AG04449 (cell line): ENCODE measurements around the gene CHI3L1.

ENCODE experiments used
- CTCF ChIA-PET: fragments of 350-600 bp; formaldehyde crosslinking; extraction: SDS; loops from one replicate; lab custom pipeline; 2021; ENCODE audit warnings: antibody characterized with exemption; lab: Yijun Ruan, JAX
- POLR2A ChIA-PET: fragments of 400-600, 350-600 bp; formaldehyde crosslinking; extraction: SDS; loops from one replicate; lab custom pipeline; 2020; ENCODE audit warnings: antibody characterized with exemption, inconsistent platforms; lab: Yijun Ruan, JAX
- DNase-seq: peaks from one replicate; pipeline ENCODE4 v3.0.0-alpha.2; 2010; ENCODE audit warnings: low read depth, low spot score
- H3K4me3 ChIP-seq: 2 replicates; pipeline ENCODE4 v1.5.1; 2011; ENCODE audit warnings: low read depth, mild to moderate bottlenecking, control low read depth, low read length
- TF ChIP-seq, protein P1 (sequence below): IDR thresholded peaks from one replicate; pipeline ENCODE4 v1.5.1; 2011; ENCODE audit warnings: mild to moderate bottlenecking, moderate library complexity, low read length, control low read depth, inconsistent platforms; ENCODE audit not compliant: insufficient read depth; ENCODE audit errors: missing control alignments

The CHI3L1 gene

DNA sequence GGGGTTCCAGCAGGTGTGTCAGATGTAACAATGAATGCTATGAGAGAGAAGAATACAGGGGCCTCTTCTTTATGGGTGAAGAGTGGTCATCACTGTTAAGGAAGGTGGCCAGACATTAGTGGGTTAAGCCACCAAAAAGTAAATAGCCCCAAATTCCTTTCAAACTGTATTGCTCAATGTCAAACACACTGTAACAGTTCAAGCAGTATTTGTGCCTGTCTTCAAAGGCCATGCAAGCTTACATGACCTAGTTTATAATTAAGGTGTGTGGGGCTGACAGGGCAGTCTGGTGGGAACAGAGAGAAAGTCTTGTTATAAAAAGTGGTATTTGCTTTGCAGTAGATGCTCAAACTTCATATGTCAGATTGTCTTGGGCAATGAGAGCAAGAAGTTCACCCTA, 24.5 kb upstream of the CHI3L1 start:
- TF ChIP-seq, protein P1, sequence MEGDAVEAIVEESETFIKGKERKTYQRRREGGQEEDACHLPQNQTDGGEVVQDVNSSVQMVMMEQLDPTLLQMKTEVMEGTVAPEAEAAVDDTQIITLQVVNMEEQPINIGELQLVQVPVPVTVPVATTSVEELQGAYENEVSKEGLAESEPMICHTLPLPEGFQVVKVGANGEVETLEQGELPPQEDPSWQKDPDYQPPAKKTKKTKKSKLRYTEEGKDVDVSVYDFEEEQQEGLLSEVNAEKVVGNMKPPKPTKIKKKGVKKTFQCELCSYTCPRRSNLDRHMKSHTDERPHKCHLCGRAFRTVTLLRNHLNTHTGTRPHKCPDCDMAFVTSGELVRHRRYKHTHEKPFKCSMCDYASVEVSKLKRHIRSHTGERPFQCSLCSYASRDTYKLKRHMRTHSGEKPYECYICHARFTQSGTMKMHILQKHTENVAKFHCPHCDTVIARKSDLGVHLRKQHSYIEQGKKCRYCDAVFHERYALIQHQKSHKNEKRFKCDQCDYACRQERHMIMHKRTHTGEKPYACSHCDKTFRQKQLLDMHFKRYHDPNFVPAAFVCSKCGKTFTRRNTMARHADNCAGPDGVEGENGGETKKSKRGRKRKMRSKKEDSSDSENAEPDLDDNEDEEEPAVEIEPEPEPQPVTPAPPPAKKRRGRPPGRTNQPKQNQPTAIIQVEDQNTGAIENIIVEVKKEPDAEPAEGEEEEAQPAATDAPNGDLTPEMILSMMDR: no peak
- CTCF ChIA-PET: interaction anchor here (1.1 to 25.8 kb wide), 7 partner anchors 9 to 172 kb away, joined by 3 to 594 read pairs (median 10); partner anchors contain the start of gene ADORA1
- H3K4me3 ChIP-seq: no peak overlapping the region
- POLR2A ChIA-PET: interaction anchor here (1.0 kb wide), 1 partner anchor 83 kb away, joined by 3 read pairs; the partner anchor contains the start of gene ADORA1
- no peak for DNase-seq

DNA sequence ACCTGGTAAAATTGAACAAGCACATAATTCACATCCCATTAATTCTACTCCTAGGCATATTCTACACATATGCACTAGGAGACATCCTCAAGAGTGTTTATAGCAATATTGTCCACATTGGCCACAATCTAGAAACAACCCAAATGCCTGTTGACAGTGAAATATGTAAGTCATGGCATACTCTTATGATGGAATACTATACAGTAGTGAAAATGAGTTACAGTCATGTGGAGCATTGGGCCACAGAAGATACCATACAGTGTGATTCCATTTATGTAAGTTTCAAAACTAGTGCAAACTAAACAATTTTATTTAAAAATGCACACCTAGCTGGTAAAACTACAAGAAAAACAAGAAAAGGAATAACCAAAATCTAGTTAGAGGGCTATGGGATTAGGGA, 23.8 kb upstream of the CHI3L1 start:
- ChIA-PET POLR2A (no interaction called here), CTCF (interaction anchor here (2.0 to 25.8 kb wide), 4 partner anchors 39 to 172 kb away, joined by 10 to 594 read pairs (median 202); partner anchors contain the start of gene ADORA1)
- no peak for DNase-seq
- TF ChIP-seq, protein P1: no peak
- no peak overlapping the region for H3K4me3 ChIP-seq

DNA sequence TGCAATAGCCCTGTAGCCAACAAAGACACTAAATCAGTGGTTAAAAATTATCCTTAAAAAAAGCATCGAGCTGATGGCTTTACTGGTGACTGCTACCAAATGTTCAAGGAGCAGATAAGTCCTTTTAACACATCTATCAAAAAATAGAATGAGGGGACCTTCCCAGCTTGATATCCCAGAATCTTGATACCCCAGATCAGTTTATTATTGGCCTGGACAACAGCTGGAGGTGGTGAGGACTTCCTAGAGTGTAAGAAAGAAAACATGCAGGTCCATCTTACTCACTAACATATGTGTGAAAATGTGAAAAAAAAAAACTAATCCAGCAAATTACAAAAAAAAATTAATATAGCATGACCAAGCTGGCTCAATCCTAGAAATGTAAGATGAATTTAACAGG, 21.7 kb upstream of the CHI3L1 start:
- POLR2A ChIA-PET: no interaction called here
- H3K4me3 ChIP-seq: no peak overlapping the region
- CTCF ChIA-PET: interaction anchor here (0.7 to 25.8 kb wide), 5 partner anchors 8 to 169 kb away, joined by 3 to 594 read pairs (median 7); partner anchors contain the start of gene ADORA1
- TF ChIP-seq, protein P1: no peak
- no peak for DNase-seq

DNA sequence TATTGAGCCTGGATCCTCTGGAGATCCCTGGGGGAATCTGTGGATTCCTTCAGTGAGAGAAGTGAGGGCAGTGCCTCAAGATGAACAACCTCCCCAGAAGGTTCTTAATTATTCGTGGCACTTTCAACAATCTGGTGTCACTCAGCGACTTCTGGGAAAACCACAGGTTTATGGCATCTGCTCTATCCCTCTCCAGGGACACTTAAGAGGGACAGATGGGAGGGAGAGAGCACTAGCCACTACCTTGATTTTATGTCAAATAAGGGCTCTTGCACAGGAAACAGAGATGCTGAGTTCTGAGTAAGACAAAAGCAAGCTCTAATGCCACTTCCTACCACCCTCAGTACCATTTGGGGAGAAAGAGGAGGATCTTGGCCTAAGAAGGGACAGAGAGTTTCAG, 21.2 kb upstream of the CHI3L1 start:
- TF ChIP-seq, protein P1: no peak
- DNase-seq: no peak
- ChIA-PET CTCF (interaction anchor here (0.7 to 25.8 kb wide), 5 partner anchors 9 to 169 kb away, joined by 3 to 594 read pairs (median 7); partner anchors contain the start of gene ADORA1), POLR2A (no interaction called here)
- H3K4me3 ChIP-seq: no peak overlapping the region

DNA sequence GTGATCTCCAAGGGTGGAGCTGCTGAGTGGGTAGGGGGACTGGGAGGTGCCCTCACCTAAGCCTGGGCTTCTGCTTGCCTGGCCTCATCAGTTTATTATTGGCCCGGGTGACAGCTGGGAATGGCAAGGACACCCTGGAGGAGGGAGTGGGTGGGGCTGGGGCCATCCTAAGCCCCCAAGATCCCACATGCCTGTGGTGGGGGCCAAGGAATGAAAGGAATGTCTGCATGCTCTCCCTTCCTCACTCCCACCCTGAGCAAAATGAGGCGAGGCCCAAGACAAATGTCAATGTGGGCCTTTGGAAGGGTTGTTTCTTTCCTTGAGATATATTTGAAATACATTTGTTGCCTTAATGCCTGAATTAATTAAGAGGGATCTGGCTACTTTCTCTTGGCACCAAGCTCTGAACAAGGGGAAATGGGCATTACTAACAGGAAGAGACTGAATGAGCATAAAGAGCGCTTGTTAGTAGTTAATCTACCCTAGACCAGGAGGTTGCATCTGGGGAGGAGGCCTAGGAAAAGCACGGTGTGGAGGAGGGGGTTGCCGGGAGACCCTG, 19.7 kb upstream of the CHI3L1 start:
- POLR2A ChIA-PET: no interaction called here
- no peak for DNase-seq
- TF ChIP-seq, protein P1: no peak

DNA sequence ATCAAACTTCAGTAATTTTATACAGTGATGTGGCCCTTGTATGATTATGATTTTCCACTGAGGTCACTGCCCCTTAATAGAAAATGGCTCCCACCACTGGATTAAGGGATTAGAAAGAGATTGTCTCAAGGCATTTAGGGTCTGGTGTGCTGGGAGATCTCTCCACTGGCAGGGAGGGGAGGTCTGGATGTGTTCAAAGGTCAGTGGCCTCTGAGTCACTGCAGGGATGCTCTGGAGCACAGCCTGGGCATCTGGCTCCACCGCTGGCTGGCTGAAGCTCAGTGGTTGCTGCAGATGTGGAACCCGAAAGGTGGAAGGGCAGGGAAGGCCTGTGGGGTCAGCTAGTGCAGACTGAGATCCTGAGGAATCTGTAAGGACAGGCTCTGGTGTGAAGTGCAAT, 18.3 kb upstream of the CHI3L1 start:
- TF ChIP-seq, protein P1: no peak
- H3K4me3 ChIP-seq: no peak overlapping the region
- ChIA-PET POLR2A (no interaction called here), CTCF (interaction anchor here (1.7 to 25.8 kb wide), 4 partner anchors 12 to 165 kb away, joined by 6 to 594 read pairs (median 35); partner anchors contain the start of gene ADORA1)
- no peak for DNase-seq

More for the DNA sequence above, 19.7 kb upstream of the CHI3L1 start:
- H3K4me3 ChIP-seq: no peak overlapping the region
- CTCF ChIA-PET: interaction anchor here (0.9 to 25.8 kb wide), 8 partner anchors 10 to 170 kb away, joined by 3 to 594 read pairs (median 7); partner anchors contain the start of gene ADORA1
